ENCODE results near the gene LGALS1.
"Not testable (repeated sequence)": the region's sequence is repeated elsewhere in the genome, so short reads cannot be mapped to it uniquely, and the experiment has no call there.

Gene LGALS1

GRCh38 chr22:37692627-37693285, 17.3 kb downstream of the LGALS1 start:
- DNase-seq: no peak

DNA sequence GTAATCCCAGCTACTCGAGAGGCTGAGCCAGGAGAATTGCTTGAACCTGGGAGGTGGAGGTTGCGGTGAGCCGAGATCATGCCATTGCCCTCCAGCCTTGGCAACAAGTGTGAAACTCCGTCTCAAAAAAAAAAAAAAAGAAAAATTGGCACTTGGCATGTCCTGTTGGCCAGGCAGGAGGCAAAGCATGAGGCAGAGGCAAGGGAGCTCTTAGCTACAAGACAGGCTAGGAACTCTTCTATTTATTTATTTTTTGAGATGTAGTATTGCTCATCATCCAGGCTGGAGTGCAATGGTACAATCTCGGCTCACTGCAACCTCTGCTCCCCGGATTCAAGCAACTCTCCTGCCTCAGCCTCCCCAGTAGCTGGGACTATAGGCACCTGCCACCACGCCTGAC, 18.7 kb downstream of the LGALS1 start:
- not testable (repeated sequence) for DNase-seq

DNA sequence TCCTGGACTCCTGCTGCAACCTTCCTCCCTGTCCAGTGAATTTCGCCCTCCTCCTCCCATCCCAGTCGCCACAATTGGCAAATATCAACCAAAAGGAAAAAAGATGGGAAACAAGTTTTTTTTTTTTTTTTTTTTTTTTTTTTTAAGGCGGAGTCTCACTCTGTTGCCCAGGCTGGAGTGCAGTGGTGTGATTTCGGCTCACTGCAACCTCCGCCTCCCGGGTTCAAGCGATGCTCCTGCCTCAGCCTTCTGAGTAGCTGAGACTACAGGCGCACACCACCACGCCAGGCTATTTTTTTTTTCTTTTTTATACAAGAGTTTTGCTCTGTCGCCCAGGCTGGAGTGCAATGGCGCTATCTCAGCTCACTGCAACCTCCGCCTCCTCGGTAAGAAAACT, 20.8 kb downstream of the LGALS1 start:
- not testable (repeated sequence) for DNase-seq

GRCh38 chr22:37696657-37697537, 21.5 kb downstream of the LGALS1 start, which contains the start of gene TRIOBP:
Gene TRIOBP (plus strand): TSS chr22:37697048. CDS start chr22:37701366, 4,318 bp downstream.
- peak; percentile 91 for DNase-seq

DNA sequence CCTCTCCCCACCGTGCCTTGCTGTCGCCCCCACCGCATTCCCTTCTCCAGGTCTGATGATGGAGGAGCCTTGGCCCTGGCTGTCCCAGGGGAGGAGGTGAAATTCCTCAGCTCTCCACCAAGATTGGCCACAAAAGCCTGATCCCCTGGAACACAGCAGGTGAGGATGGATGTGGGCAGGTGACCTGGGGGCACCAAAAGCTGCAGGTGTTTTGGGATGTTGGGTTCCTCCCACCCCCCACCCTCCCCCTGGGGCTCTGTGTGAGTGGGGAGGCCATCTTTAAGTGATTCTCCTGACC, 22.1 kb downstream of the LGALS1 start:
- DNase-seq: no peak

DNA sequence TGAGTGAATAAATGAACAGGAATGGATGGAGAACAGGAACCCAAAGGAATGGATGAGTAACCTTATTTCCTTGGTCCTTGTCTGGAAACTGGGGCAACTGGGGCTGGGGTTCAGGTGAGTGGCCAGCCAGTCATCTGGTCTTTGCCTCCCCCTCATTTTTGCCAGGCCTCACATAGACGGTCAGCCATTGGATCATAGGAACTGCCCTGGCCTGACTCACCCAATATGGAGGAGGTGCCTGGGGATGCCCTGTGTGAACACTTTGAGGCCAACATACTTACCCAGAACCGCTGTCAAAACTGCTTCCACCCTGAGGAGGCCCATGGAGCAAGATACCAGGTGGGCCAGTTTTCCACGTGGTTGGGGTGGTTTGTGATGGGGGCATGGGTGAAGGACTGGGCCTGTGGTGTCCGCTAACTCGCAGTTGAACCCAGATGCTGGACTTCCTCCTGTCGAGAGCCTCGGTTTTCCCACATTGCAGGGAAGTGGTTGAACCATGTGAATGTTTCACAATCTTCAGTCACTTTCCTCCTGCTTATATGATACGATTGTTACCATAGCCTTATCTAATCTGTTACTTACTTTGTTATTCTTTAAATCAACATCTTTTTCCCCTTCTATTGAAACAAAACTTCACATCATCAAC, 25.8 kb downstream of the LGALS1 start:
- no peak for DNase-seq

GRCh38 chr22:37703906-37704305, 28.5 kb downstream of the LGALS1 start:
- DNase-seq: no peak

GRCh38 chr22:37704645-37705044, 29.2 kb downstream of the LGALS1 start:
- DNase-seq: no peak

GRCh38 chr22:37705205-37705604, 29.8 kb downstream of the LGALS1 start:
- DNase-seq: no peak

DNA sequence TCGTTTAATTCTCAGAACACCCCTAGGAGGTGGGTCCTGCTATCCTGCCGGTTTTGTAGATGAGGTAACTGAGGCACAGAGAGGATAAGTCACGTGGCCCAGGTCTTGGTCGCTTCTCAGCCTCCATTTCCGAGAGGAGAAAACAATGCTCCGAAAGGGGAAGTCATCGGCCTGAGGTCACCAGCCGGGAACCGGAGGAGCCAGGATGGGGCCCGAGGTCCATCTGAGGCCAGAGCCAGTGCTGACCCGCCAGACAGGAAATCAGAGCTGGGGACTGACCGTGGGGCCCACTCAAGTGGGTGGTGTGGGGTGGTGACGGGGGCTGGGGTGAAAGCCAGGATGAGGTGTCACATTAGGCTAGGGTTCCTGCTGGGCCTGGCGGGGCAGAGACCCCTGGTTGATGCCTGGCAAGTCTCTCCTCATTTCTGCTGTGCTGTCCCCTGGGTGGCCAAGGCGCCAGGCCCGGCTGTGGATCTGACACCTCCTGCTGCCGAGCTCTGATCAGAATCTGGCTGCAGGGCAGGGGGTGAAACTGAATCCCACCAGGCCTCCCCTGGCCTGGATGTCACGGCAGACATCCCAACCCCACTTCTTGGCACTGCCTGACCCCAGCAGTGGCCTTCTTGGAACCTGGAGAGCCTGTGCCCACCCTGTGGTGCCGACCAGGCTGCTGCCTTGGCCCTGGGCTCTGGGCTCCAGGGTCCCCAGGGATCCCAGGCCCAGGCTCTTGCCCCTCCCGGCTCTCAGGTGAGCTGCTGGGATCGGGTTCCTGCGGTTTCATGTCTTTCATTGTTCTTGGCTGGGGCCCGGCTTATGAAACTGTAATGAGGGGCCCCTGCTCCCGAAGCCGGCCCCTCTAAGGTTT, 33.4 kb downstream of the LGALS1 start:
- no peak for DNase-seq

DNA sequence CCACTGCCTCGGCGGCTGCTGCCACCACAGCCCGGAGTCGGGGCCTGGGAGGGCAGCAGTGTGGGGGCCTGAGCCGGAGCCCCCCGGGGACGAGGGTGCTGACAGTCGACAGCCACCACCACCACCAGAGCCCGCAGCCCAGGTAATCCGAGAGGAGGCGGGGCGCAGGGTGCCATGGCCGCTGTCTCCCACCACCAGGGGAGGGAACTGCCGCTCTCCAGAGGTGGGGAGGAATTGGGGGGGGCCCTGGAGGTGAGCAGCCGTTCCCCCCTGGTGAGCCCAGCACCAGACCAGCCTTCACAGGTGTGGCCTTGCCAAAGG, 34.0 kb downstream of the LGALS1 start:
- no peak for DNase-seq

- no peak for DNase-seq
Measured at GRCh38 chr22:37710675-37711074, 35.2 kb downstream of the LGALS1 start.

GRCh38 chr22:37711490-37711889, 36.1 kb downstream of the LGALS1 start:
- no peak for DNase-seq

DNA sequence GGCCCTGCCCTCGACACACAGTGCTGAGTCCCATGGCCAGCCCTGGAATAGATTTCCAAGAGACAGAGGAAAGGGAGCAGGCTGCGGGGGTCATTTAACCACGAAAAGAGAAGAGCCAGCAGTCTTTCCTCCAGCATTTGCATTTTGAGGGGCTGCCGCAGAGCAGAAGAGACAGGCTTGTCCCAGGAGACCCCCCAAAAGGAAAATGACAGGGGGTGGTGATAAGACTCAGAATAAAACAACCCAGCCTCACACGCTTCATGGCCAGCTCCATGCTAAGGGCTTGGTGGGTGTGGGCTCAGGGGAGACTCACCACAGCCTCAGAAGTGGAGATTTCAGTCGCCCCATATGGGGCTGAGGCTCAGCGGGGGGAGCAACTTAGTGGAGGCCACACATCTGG, 38.3 kb downstream of the LGALS1 start:
- no peak for DNase-seq

DNA sequence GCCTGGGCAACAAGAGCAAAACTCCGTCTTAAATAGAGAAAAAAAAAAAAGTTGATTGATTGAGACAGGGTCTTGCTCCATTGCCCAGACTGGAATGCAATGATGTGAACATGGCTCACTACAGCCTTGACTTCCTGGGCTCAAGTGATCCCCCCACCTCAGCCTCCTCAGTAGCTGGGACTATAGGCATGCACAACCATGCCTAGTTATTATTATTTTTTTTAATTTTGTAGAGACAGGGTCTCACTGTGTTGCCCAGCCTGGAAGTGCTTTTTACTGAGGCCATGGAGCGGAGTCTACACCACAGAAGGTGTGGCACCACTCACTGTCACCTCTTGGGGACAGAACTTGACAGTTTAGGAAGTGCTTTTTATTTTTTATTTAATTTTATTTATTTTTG, 39.2 kb downstream of the LGALS1 start:
- DNase-seq: no peak

- no peak for DNase-seq
Measured at GRCh38 chr22:37715760-37716159, 40.3 kb downstream of the LGALS1 start.

DNA sequence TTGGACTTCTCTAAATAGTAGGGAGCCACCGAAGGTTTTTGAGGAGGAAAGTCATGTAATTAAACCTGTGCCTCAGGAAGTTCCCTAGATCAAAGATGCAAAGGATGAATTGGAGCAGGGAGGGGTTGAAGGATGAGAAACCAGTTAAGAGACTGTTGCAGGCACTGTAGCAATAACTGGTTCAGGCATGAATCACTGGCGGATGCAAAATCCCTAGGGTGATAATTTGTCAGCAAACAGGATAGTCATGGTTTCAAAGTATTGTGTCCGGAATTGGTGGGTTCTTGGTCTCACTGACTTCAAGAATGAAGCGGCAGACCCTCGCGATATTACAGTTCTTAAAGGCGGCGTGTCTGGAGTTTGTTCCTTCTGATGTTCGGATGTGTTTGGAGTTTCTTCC, 41.3 kb downstream of the LGALS1 start:
- DNase-seq: no peak

- DNase-seq: not testable (repeated sequence)
Measured at GRCh38 chr22:37717235-37717634, 41.8 kb downstream of the LGALS1 start.

DNA sequence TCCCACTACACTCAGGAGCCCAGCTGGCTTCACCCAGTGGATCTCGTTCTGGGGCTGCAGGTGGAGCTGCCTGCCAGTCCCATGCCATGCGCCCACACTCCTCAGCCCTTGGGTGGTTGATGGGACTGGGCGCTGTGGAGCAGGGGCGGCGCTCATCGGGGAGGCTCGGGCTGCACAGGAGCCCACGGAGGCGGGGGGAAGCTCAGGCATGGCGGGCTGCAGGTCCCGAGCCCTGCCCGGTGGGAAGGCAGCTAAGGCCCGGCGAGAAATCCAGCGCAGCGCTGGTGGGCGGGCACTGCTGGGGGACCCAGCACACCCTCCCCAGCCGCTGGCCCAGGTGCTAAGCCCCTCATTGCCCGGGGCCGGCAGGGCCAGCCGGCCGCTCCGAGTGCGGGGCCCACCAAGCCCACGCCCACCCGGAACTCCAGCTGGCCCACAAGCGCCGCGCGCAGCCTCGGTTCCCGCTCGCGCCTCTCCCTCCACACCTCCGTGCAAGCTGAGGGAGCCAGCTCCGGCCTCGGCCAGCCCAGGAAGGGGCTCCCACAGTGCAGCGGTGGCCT, 42.4 kb downstream of the LGALS1 start:
- DNase-seq: not testable (repeated sequence)

GRCh38 chr22:37725551-37726240, 50.3 kb downstream of the LGALS1 start:
- DNase-seq: no peak

- DNase-seq: peak; percentile 25
Measured at GRCh38 chr22:37726241-37726887, 50.9 kb downstream of the LGALS1 start.

DNA sequence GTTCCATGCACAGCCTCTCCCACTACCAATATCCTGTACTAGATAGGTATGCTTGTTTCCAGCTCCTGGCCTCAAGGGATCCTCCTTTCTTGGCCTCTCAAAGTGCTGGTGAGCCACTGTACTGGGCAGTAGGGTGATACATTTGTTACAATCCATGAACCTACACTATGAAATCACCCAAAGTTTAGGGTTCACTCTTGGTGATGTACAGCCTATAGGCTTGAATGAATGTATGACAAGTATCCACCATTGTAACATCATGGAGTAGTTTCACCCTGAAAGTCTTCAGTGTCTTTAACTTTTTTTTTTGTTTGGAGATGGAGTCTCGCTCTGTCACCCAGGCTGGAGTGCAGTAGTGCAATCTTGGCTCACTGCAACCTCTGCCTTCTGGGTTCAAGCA, 53.2 kb downstream of the LGALS1 start:
- no peak for DNase-seq

All from activated CD4-positive, alpha-beta T cell treated with anti-CD3 and anti-CD28 coated beads, Interleukin-10, Interleukin-2, amounts not matched to agents 100 ng/mL and 50 ng/mL, durations not matched to agents 16 hours and 8 hours (primary cell).